Muscle layer of duodenum (tissue), 2 donors: ENCODE results near the gene TIGD2.
A peak's percentile ranks its signal among the peaks of the same experiment; 100 is the strongest.

ENCODE experiments used
- H3K27ac ChIP-seq: one replicate; pipeline ENCODE4 v1.7.0; 2013; ENCODE audit warnings: mild to moderate bottlenecking, low read length
- H3K27me3 ChIP-seq: one replicate; pipeline ENCODE4 v1.7.0; 2013; ENCODE audit warnings: low read depth, mild to moderate bottlenecking, control low read depth, low read length
- H3K36me3 ChIP-seq, 2 donors: one replicate each; pipeline ENCODE4 v1.7.0; 2013; ENCODE audit warnings: low read length in 2 of 2, control low read depth in 1 of 2, mild to moderate bottlenecking in 1 of 2; ENCODE audit not compliant: insufficient read depth in 2 of 2, control insufficient read depth in 1 of 2
- H3K4me1 ChIP-seq, 2 donors: one replicate each; pipeline ENCODE4 v1.7.0; 2013; ENCODE audit warnings: low read length in 2 of 2, mild to moderate bottlenecking in 2 of 2, control low read depth in 1 of 2, moderate library complexity in 1 of 2; ENCODE audit not compliant: insufficient read depth in 2 of 2, control insufficient read depth in 1 of 2
- H3K4me3 ChIP-seq, 2 donors: one replicate each; pipeline ENCODE4 v1.7.0; 2013; ENCODE audit warnings: low read length in 2 of 2, low read depth in 1 of 2, mild to moderate bottlenecking in 1 of 2
- H3K9me3 ChIP-seq, 2 donors: one replicate each; pipeline ENCODE4 v1.7.0; 2013; ENCODE audit warnings: low read length in 2 of 2, control low read depth in 1 of 2, mild to moderate bottlenecking in 1 of 2; ENCODE audit not compliant: control insufficient read depth in 1 of 2
- donor health status: healthy.

Gene TIGD2

GRCh38 chr4:89101256-89102161 is 9.8 kb upstream of the TIGD2 start:
- H3K36me3 ChIP-seq = no peaks in the 10 kb centered on the region
- no peaks in the 10 kb centered on the region for H3K9me3 ChIP-seq
- H3K27me3 ChIP-seq = no peaks in the 10 kb centered on the region
- H3K4me1 ChIP-seq = no peaks in the 10 kb centered on the region
- H3K4me3 ChIP-seq = no peak overlapping the region
- no peak overlapping the region for H3K27ac ChIP-seq

GRCh38 chr4:89105726-89106125 is 5.6 kb upstream of the TIGD2 start:
- Histone ChIP-seq H3K4me1 (peaks cover 0 to 7% of the 10 kb centered on the region in 2 donors), H3K36me3 (no peaks in the 10 kb centered on the region), H3K9me3 (no peaks in the 10 kb centered on the region), H3K27me3 (no peaks in the 10 kb centered on the region), H3K4me3 (no peak overlapping the region), H3K27ac (no peak overlapping the region)

- no peaks in the 10 kb centered on the region for H3K9me3 ChIP-seq
- H3K36me3 ChIP-seq = no peaks in the 10 kb centered on the region
- no peak overlapping the region for H3K4me3 ChIP-seq
- no peak overlapping the region for H3K27ac ChIP-seq
- H3K27me3 ChIP-seq = no peaks in the 10 kb centered on the region
- H3K4me1 ChIP-seq = peaks cover 0 to 10% of the 10 kb centered on the region in 2 donors
Measured at GRCh38 chr4:89108091-89108490, 3.2 kb upstream of the TIGD2 start.

GRCh38 chr4:89109841-89110540 is 1.3 kb upstream of the TIGD2 start:
- Histone ChIP-seq H3K27ac (no peak overlapping the region), H3K4me1 (peaks cover 0 to 10% of the 10 kb centered on the region in 2 donors), H3K9me3 (peaks cover 0 to 3% of the 10 kb centered on the region in 2 donors), H3K27me3 (no peaks in the 10 kb centered on the region), H3K4me3 (peak overlapping the region; percentile 47 to 84), H3K36me3 (no peaks in the 10 kb centered on the region)

- Histone ChIP-seq H3K27ac (no peak overlapping the region), H3K9me3 (peaks cover 0 to 3% of the 10 kb centered on the region in 2 donors), H3K36me3 (no peaks in the 10 kb centered on the region), H3K4me3 (peak overlapping the region; percentile 47 to 84), H3K4me1 (peaks cover 0 to 10% of the 10 kb centered on the region in 2 donors), H3K27me3 (no peaks in the 10 kb centered on the region)
Measured at GRCh38 chr4:89110541-89110985, 770 bp upstream of the TIGD2 start.

- Histone ChIP-seq H3K4me3 (peak overlapping the region; percentile 84 to 91), H3K27ac (peak overlapping the region; percentile 32), H3K4me1 (peaks cover 0 to 10% of the 10 kb centered on the region in 2 donors), H3K27me3 (no peaks in the 10 kb centered on the region), H3K36me3 (no peaks in the 10 kb centered on the region), H3K9me3 (peaks cover 0 to 3% of the 10 kb centered on the region in 2 donors)
Measured at GRCh38 chr4:89111833-89112563, 665 bp downstream of the TIGD2 start.

GRCh38 chr4:89113415-89113814 is 2.1 kb downstream of the TIGD2 start:
- Histone ChIP-seq H3K9me3 (peaks cover 0 to 3% of the 10 kb centered on the region in 2 donors), H3K27ac (no peak overlapping the region), H3K27me3 (no peaks in the 10 kb centered on the region), H3K4me1 (peaks cover 0 to 10% of the 10 kb centered on the region in 2 donors), H3K4me3 (no peak overlapping the region), H3K36me3 (no peaks in the 10 kb centered on the region)

GRCh38 chr4:89114100-89114499 is 2.8 kb downstream of the TIGD2 start:
- peaks cover 0 to 10% of the 10 kb centered on the region in 2 donors for H3K4me1 ChIP-seq

GRCh38 chr4:89117115-89117514 is 5.8 kb downstream of the TIGD2 start:
- Histone ChIP-seq H3K27me3 (no peaks in the 10 kb centered on the region), H3K36me3 (no peaks in the 10 kb centered on the region), H3K27ac (no peak overlapping the region), H3K9me3 (peaks cover 0 to 3% of the 10 kb centered on the region in 2 donors), H3K4me3 (no peak overlapping the region), H3K4me1 (no peaks in the 10 kb centered on the region)

More at GRCh38 chr4:89114100-89114499, 2.8 kb downstream of the TIGD2 start:
- no peak overlapping the region for H3K27ac ChIP-seq
- H3K27me3 ChIP-seq = no peaks in the 10 kb centered on the region
- H3K36me3 ChIP-seq = no peaks in the 10 kb centered on the region
- H3K4me3 ChIP-seq = no peak overlapping the region
- H3K9me3 ChIP-seq = peaks cover 0 to 3% of the 10 kb centered on the region in 2 donors

- Histone ChIP-seq H3K36me3 (no peaks in the 10 kb centered on the region), H3K9me3 (no peaks in the 10 kb centered on the region), H3K27me3 (no peaks in the 10 kb centered on the region), H3K4me3 (no peak overlapping the region), H3K27ac (no peak overlapping the region), H3K4me1 (no peaks in the 10 kb centered on the region)
Measured at GRCh38 chr4:89119166-89119565, 7.8 kb downstream of the TIGD2 start.

- no peaks in the 10 kb centered on the region for H3K27me3 ChIP-seq
- no peak overlapping the region for H3K4me3 ChIP-seq
- H3K9me3 ChIP-seq = no peaks in the 10 kb centered on the region
- H3K27ac ChIP-seq = no peak overlapping the region
- no peaks in the 10 kb centered on the region for H3K4me1 ChIP-seq
- no peaks in the 10 kb centered on the region for H3K36me3 ChIP-seq
Measured at GRCh38 chr4:89119836-89120235, 8.5 kb downstream of the TIGD2 start.
